ENCODE data around the gene HMOX2. TPM values are rescaled to one million over a fixed set of nuclear protein-coding genes. Genes with fewer than 3 reads are reported as not detected.
A peak's percentile ranks its signal among the peaks of the same experiment; 100 is the strongest.

HMOX2 gene
- total RNA-seq, 1 donor from 2014 or later: 31.8 TPM

GRCh38 chr16:4544473-4544872 is 68.3 kb downstream of the HMOX2 start:
- no peak overlapping the region for H3K27ac ChIP-seq (ENCODE audit: low read depth, low read length)
- no peaks in the 10 kb centered on the region for H3K36me3 ChIP-seq (ENCODE audit: control insufficient read depth in 3 of 3, insufficient read depth in 3 of 3, low read length in 3 of 3)
- H3K4me1 ChIP-seq (ENCODE audit: control insufficient read depth in 3 of 3, insufficient read depth in 3 of 3, low read length in 3 of 3): no peaks in the 10 kb centered on the region
- H3K9me3 ChIP-seq (ENCODE audit: control insufficient read depth in 3 of 3, low read length in 3 of 3): peaks cover 0 to 7% (median 0%) of the 10 kb centered on the region in 3 donors
- H3K27me3 ChIP-seq (ENCODE audit: control insufficient read depth in 3 of 3, insufficient read depth in 3 of 3, low read length in 3 of 3): no peaks in the 10 kb centered on the region
- no peak overlapping the region for H3K9ac ChIP-seq (ENCODE audit: low read depth in 1 of 3, low read length in 3 of 3)
- H3K4me3 ChIP-seq (ENCODE audit: low read length in 3 of 3): no peak overlapping the region

GRCh38 chr16:4548124-4548523 is 71.9 kb downstream of the HMOX2 start:
- Histone ChIP-seq H3K9me3 (ENCODE audit: control insufficient read depth in 3 of 3, low read length in 3 of 3) (no peaks in the 10 kb centered on the region), H3K4me3 (ENCODE audit: low read length in 3 of 3) (no peak overlapping the region), H3K27ac (ENCODE audit: low read depth, low read length) (no peak overlapping the region), H3K27me3 (ENCODE audit: control insufficient read depth in 3 of 3, insufficient read depth in 3 of 3, low read length in 3 of 3) (no peaks in the 10 kb centered on the region), H3K9ac (ENCODE audit: low read depth in 1 of 3, low read length in 3 of 3) (peak overlapping the region in 1 of 3 donors; percentile 20), H3K4me1 (ENCODE audit: control insufficient read depth in 3 of 3, insufficient read depth in 3 of 3, low read length in 3 of 3) (no peaks in the 10 kb centered on the region), H3K36me3 (ENCODE audit: control insufficient read depth in 3 of 3, insufficient read depth in 3 of 3, low read length in 3 of 3) (no peaks in the 10 kb centered on the region)

- Histone ChIP-seq H3K9ac (ENCODE audit: low read depth in 1 of 3, low read length in 3 of 3) (no peak overlapping the region), H3K36me3 (ENCODE audit: control insufficient read depth in 3 of 3, insufficient read depth in 3 of 3, low read length in 3 of 3) (no peaks in the 10 kb centered on the region), H3K4me1 (ENCODE audit: control insufficient read depth in 3 of 3, insufficient read depth in 3 of 3, low read length in 3 of 3) (no peaks in the 10 kb centered on the region), H3K4me3 (ENCODE audit: low read length in 3 of 3) (no peak overlapping the region), H3K27me3 (ENCODE audit: control insufficient read depth in 3 of 3, insufficient read depth in 3 of 3, low read length in 3 of 3) (no peaks in the 10 kb centered on the region), H3K9me3 (ENCODE audit: control insufficient read depth in 3 of 3, low read length in 3 of 3) (no peaks in the 10 kb centered on the region), H3K27ac (ENCODE audit: low read depth, low read length) (no peak overlapping the region)
Measured at GRCh38 chr16:4550591-4550990, 74.4 kb downstream of the HMOX2 start.

- no peaks in the 10 kb centered on the region for H3K9me3 ChIP-seq (ENCODE audit: control insufficient read depth in 3 of 3, low read length in 3 of 3)
- H3K27ac ChIP-seq (ENCODE audit: low read depth, low read length): no peak overlapping the region
- no peaks in the 10 kb centered on the region for H3K4me1 ChIP-seq (ENCODE audit: control insufficient read depth in 3 of 3, insufficient read depth in 3 of 3, low read length in 3 of 3)
- no peak overlapping the region for H3K9ac ChIP-seq (ENCODE audit: low read depth in 1 of 3, low read length in 3 of 3)
- H3K4me3 ChIP-seq (ENCODE audit: low read length in 3 of 3): no peak overlapping the region
- no peaks in the 10 kb centered on the region for H3K36me3 ChIP-seq (ENCODE audit: control insufficient read depth in 3 of 3, insufficient read depth in 3 of 3, low read length in 3 of 3)
- H3K27me3 ChIP-seq (ENCODE audit: control insufficient read depth in 3 of 3, insufficient read depth in 3 of 3, low read length in 3 of 3): peaks cover 0 to 9% (median 0%) of the 10 kb centered on the region in 3 donors
Measured at GRCh38 chr16:4552541-4552940, 76.3 kb downstream of the HMOX2 start.

- Histone ChIP-seq H3K9me3 (ENCODE audit: control insufficient read depth in 3 of 3, low read length in 3 of 3) (no peaks in the 10 kb centered on the region), H3K9ac (ENCODE audit: low read depth in 1 of 3, low read length in 3 of 3) (no peak within 1 kb of the TSS)
Measured at GRCh38 chr16:4556112-4556511, 79.9 kb downstream of the HMOX2 start, which contains the start of gene C16orf96. TSS of gene C16orf96 (plus strand) at chr16:4556340. CDS start at chr16:4556490, 150 bp downstream.

GRCh38 chr16:4556580-4556979 is 80.4 kb downstream of the HMOX2 start:
- Histone ChIP-seq H3K4me3 (ENCODE audit: low read length in 3 of 3) (no peak overlapping the region), H3K36me3 (ENCODE audit: control insufficient read depth in 3 of 3, insufficient read depth in 3 of 3, low read length in 3 of 3) (no peaks in the 10 kb centered on the region), H3K9me3 (ENCODE audit: control insufficient read depth in 3 of 3, low read length in 3 of 3) (no peaks in the 10 kb centered on the region), H3K27ac (ENCODE audit: low read depth, low read length) (no peak overlapping the region), H3K9ac (ENCODE audit: low read depth in 1 of 3, low read length in 3 of 3) (no peak overlapping the region), H3K27me3 (ENCODE audit: control insufficient read depth in 3 of 3, insufficient read depth in 3 of 3, low read length in 3 of 3) (peaks cover 0 to 9% (median 0%) of the 10 kb centered on the region in 3 donors), H3K4me1 (ENCODE audit: control insufficient read depth in 3 of 3, insufficient read depth in 3 of 3, low read length in 3 of 3) (no peaks in the 10 kb centered on the region)

More at GRCh38 chr16:4556112-4556511, 79.9 kb downstream of the HMOX2 start, which contains the start of gene C16orf96:
- Histone ChIP-seq H3K27me3 (ENCODE audit: control insufficient read depth in 3 of 3, insufficient read depth in 3 of 3, low read length in 3 of 3) (peaks cover 0 to 9% (median 0%) of the 10 kb centered on the region in 3 donors), H3K27ac (ENCODE audit: low read depth, low read length) (no peak within 1 kb of the TSS), H3K4me1 (ENCODE audit: control insufficient read depth in 3 of 3, insufficient read depth in 3 of 3, low read length in 3 of 3) (no peaks in the 10 kb centered on the region), H3K36me3 (ENCODE audit: control insufficient read depth in 3 of 3, insufficient read depth in 3 of 3, low read length in 3 of 3) (no peaks in the 10 kb centered on the region), H3K4me3 (ENCODE audit: low read length in 3 of 3) (no peak within 1 kb of the TSS)

GRCh38 chr16:4557973-4558372 is 81.8 kb downstream of the HMOX2 start:
- Histone ChIP-seq H3K9ac (ENCODE audit: low read depth in 1 of 3, low read length in 3 of 3) (no peak overlapping the region), H3K4me1 (ENCODE audit: control insufficient read depth in 3 of 3, insufficient read depth in 3 of 3, low read length in 3 of 3) (no peaks in the 10 kb centered on the region), H3K27ac (ENCODE audit: low read depth, low read length) (no peak overlapping the region), H3K27me3 (ENCODE audit: control insufficient read depth in 3 of 3, insufficient read depth in 3 of 3, low read length in 3 of 3) (peaks cover 0 to 9% (median 0%) of the 10 kb centered on the region in 3 donors), H3K36me3 (ENCODE audit: control insufficient read depth in 3 of 3, insufficient read depth in 3 of 3, low read length in 3 of 3) (no peaks in the 10 kb centered on the region), H3K9me3 (ENCODE audit: control insufficient read depth in 3 of 3, low read length in 3 of 3) (no peaks in the 10 kb centered on the region), H3K4me3 (ENCODE audit: low read length in 3 of 3) (no peak overlapping the region)

Small RNA genes within 50 kb of the gene (small RNA-seq; reads per million reads assigned to genes)
- not detected for gene AC012676.2

Other genes with a start within 250 kb of the HMOX2 start
- 230 TPM for gene SRL, start 234.3 kb upstream of the HMOX2 start, total RNA-seq
- gene TFAP4, start 203.4 kb upstream of the HMOX2 start, total RNA-seq: 5.2 TPM
- 4.2 TPM for gene GLIS2, start 160.3 kb upstream of the HMOX2 start, total RNA-seq
- 32.9 TPM for gene PAM16, start 125.1 kb upstream of the HMOX2 start, total RNA-seq
- gene VASN, start 104.5 kb upstream of the HMOX2 start, total RNA-seq: 13.0 TPM
- 14.6 TPM for gene CORO7, start 59.8 kb upstream of the HMOX2 start, total RNA-seq
- gene DNAJA3, start 50.5 kb upstream of the HMOX2 start, total RNA-seq: 35.5 TPM
- 14.1 TPM for gene NMRAL1, start 1.8 kb upstream of the HMOX2 start, total RNA-seq
- gene CDIP1, start 62.4 kb downstream of the HMOX2 start, total RNA-seq: 7.8 TPM
- gene C16orf96, start 79.9 kb downstream of the HMOX2 start, total RNA-seq: 0.52 TPM
- 1.0 TPM for gene UBALD1, start 138.5 kb downstream of the HMOX2 start, total RNA-seq
- gene MGRN1, start 148.4 kb downstream of the HMOX2 start, total RNA-seq: 16.2 TPM
- 28.2 TPM for gene NUDT16L1, start 217.2 kb downstream of the HMOX2 start, total RNA-seq